ENCODE results near the gene PCNX4.

DNA sequence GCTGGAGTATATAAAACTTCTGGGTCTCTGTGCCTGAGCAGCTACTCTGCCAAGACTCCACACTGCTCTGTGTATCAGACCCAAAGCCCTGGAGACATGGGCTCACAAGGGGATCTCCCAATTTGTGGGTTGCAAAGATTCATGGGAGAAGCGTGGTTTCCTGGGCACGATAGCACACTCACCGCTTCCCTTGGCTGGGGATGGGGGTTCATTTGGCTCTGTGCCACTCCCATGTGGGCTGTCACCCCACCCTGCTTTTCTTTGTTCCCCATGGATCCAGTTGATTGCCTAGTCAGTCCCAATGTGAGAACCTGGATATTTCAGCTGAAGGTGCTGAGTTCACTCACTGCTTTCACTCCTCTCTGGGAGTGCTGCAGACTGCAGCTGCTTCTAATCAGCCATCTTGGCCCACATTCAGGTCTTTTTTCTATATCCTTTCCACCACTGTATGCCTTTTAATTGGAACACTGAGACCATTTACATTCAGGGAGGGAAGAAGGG, 40.0 kb upstream of the PCNX4 start:
- TF ChIP-seq, protein P1, sequence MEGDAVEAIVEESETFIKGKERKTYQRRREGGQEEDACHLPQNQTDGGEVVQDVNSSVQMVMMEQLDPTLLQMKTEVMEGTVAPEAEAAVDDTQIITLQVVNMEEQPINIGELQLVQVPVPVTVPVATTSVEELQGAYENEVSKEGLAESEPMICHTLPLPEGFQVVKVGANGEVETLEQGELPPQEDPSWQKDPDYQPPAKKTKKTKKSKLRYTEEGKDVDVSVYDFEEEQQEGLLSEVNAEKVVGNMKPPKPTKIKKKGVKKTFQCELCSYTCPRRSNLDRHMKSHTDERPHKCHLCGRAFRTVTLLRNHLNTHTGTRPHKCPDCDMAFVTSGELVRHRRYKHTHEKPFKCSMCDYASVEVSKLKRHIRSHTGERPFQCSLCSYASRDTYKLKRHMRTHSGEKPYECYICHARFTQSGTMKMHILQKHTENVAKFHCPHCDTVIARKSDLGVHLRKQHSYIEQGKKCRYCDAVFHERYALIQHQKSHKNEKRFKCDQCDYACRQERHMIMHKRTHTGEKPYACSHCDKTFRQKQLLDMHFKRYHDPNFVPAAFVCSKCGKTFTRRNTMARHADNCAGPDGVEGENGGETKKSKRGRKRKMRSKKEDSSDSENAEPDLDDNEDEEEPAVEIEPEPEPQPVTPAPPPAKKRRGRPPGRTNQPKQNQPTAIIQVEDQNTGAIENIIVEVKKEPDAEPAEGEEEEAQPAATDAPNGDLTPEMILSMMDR (IDR thresholded peaks at IDR 0.05 in 4 of 5, conservative IDR thresholded peaks at IDR 0.05 in 1 of 5) = no peak
- no peak for TF ChIP-seq POLR2A (IDR thresholded peaks at IDR 0.05)
